Measurements from ENCODE around the gene ATXN1. TPM values are rescaled to one million over a fixed set of nuclear protein-coding genes. Genes with fewer than 3 reads are reported as not detected.

ATXN1 gene
- total RNA-seq, 1 donor: 48.5 TPM

GRCh38 chr6:16647422-16647821, 113.8 kb downstream of the ATXN1 start:
- TF ChIP-seq CTCF (IDR thresholded peaks at IDR 0.05; ENCODE audit: extremely low read depth, low read depth, low read length): no peak
- H3K9me3 ChIP-seq (ENCODE audit: low read depth, low read length): no peaks in the 10 kb centered on the region

GRCh38 chr6:16644540-16645250, 116.6 kb downstream of the ATXN1 start:
- TF ChIP-seq CTCF (IDR thresholded peaks at IDR 0.05; ENCODE audit: extremely low read depth, low read depth, low read length): no peak
- no peaks in the 10 kb centered on the region for H3K27me3 ChIP-seq (ENCODE audit: insufficient read depth, low read length)
- DNase-seq (ENCODE audit: insufficient read length, low spot score, missing footprints): no peak
- peaks cover 3% of the 10 kb centered on the region for H3K79me2 ChIP-seq (ENCODE audit: insufficient read depth, low read length)
- no peak overlapping the region for H3K4me2 ChIP-seq (ENCODE audit: insufficient read depth, low read length)
- no peaks in the 10 kb centered on the region for H3K36me3 ChIP-seq (ENCODE audit: insufficient read depth, low read length)
- no peaks in the 10 kb centered on the region for H3K9me3 ChIP-seq (ENCODE audit: low read depth, low read length)
- H3K4me3 ChIP-seq (ENCODE audit: insufficient read depth, low read length): no peak overlapping the region
- no peaks in the 10 kb centered on the region for H4K20me1 ChIP-seq (ENCODE audit: insufficient read depth, low read length)
- H2AFZ ChIP-seq (ENCODE audit: low read length): no peak overlapping the region
- no peak overlapping the region for H3K27ac ChIP-seq (ENCODE audit: low read depth, low read length)
- peaks cover 7% of the 10 kb centered on the region for H3K4me1 ChIP-seq (ENCODE audit: insufficient read depth, low read length)

More at GRCh38 chr6:16647422-16647821, 113.8 kb downstream of the ATXN1 start:
- Histone ChIP-seq H4K20me1 (ENCODE audit: insufficient read depth, low read length) (no peaks in the 10 kb centered on the region), H3K27me3 (ENCODE audit: insufficient read depth, low read length) (no peaks in the 10 kb centered on the region), H3K36me3 (ENCODE audit: insufficient read depth, low read length) (no peaks in the 10 kb centered on the region), H3K4me2 (ENCODE audit: insufficient read depth, low read length) (no peak overlapping the region), H3K27ac (ENCODE audit: low read depth, low read length) (no peak overlapping the region), H3K79me2 (ENCODE audit: insufficient read depth, low read length) (peaks cover 3% of the 10 kb centered on the region), H2AFZ (ENCODE audit: low read length) (no peak overlapping the region), H3K4me1 (ENCODE audit: insufficient read depth, low read length) (peaks cover 6% of the 10 kb centered on the region), H3K4me3 (ENCODE audit: insufficient read depth, low read length) (no peak overlapping the region)
- no peak for DNase-seq (ENCODE audit: insufficient read length, low spot score, missing footprints)

GRCh38 chr6:16639684-16640480, 121.4 kb downstream of the ATXN1 start:
- peak; percentile 86 for DNase-seq (ENCODE audit: insufficient read length, low spot score, missing footprints)
- Histone ChIP-seq H3K9me3 (ENCODE audit: low read depth, low read length) (no peaks in the 10 kb centered on the region), H3K27me3 (ENCODE audit: insufficient read depth, low read length) (no peaks in the 10 kb centered on the region), H3K4me2 (ENCODE audit: insufficient read depth, low read length) (no peak overlapping the region), H2AFZ (ENCODE audit: low read length) (no peak overlapping the region), H3K4me3 (ENCODE audit: insufficient read depth, low read length) (no peak overlapping the region), H4K20me1 (ENCODE audit: insufficient read depth, low read length) (peaks cover 8% of the 10 kb centered on the region), H3K4me1 (ENCODE audit: insufficient read depth, low read length) (peaks cover 30% of the 10 kb centered on the region), H3K36me3 (ENCODE audit: insufficient read depth, low read length) (no peaks in the 10 kb centered on the region), H3K79me2 (ENCODE audit: insufficient read depth, low read length) (peaks cover 11% of the 10 kb centered on the region), H3K27ac (ENCODE audit: low read depth, low read length) (no peak overlapping the region)
- no peak for TF ChIP-seq CTCF (IDR thresholded peaks at IDR 0.05; ENCODE audit: extremely low read depth, low read depth, low read length)

- Histone ChIP-seq H3K9me3 (ENCODE audit: low read depth, low read length) (no peaks in the 10 kb centered on the region), H3K27me3 (ENCODE audit: insufficient read depth, low read length) (no peaks in the 10 kb centered on the region), H3K36me3 (ENCODE audit: insufficient read depth, low read length) (no peaks in the 10 kb centered on the region), H3K4me1 (ENCODE audit: insufficient read depth, low read length) (peaks cover 30% of the 10 kb centered on the region), H3K4me3 (ENCODE audit: insufficient read depth, low read length) (no peak overlapping the region), H3K4me2 (ENCODE audit: insufficient read depth, low read length) (no peak overlapping the region), H3K27ac (ENCODE audit: low read depth, low read length) (peak overlapping the region; percentile 15), H3K79me2 (ENCODE audit: insufficient read depth, low read length) (peaks cover 11% of the 10 kb centered on the region), H4K20me1 (ENCODE audit: insufficient read depth, low read length) (peaks cover 8% of the 10 kb centered on the region), H2AFZ (ENCODE audit: low read length) (no peak overlapping the region)
- TF ChIP-seq CTCF (IDR thresholded peaks at IDR 0.05; ENCODE audit: extremely low read depth, low read depth, low read length): no peak
- no peak for DNase-seq (ENCODE audit: insufficient read length, low spot score, missing footprints)
Measured at GRCh38 chr6:16637635-16638034, 123.6 kb downstream of the ATXN1 start.
